ENCODE results near the gene HES4. TPM values are rescaled to one million over a fixed set of nuclear protein-coding genes. Genes with fewer than 3 reads are reported as not detected.

HES4 gene
- total and polyA plus RNA-seq, 7 donors = 1.2 to 65.1 (median 25.0) TPM

- Histone ChIP-seq H3K4me3 (no peak overlapping the region), H3K27ac (peak overlapping the region in 2 of 4 donors; percentile 40 to 47), H3K36me3 (no peaks in the 10 kb centered on the region), H3K27me3 (no peaks in the 10 kb centered on the region), H3K9me3 (no peaks in the 10 kb centered on the region), H3K4me1 (peaks cover 0 to 36% (median 27%) of the 10 kb centered on the region in 4 donors)
- DNase-seq = peak; percentile 79
- TF ChIP-seq POLR2A (IDR thresholded peaks at IDR 0.05) = no peak
- TF ChIP-seq POLR2AphosphoS5 (IDR thresholded peaks at IDR 0.05) = no peak
- TF ChIP-seq CTCF (IDR thresholded peaks at IDR 0.05) = no peak
- TF ChIP-seq EP300 (IDR thresholded peaks at IDR 0.05) = no peak
- intact Hi-C loops (cut with DNase I) = no loop called here
- WGBS, 2 donors = 16 to 19% methylated on average over 21 of the region's 21 CpGs
Measured at GRCh38 chr1:1004780-1005697, 5.1 kb upstream of the HES4 start.

- peaks cover 0 to 3% (median 1%) of the 10 kb centered on the region in 3 donors for H3K27me3 ChIP-seq
Measured at GRCh38 chr1:1004420-1004779, 4.5 kb upstream of the HES4 start.

GRCh38 chr1:1003618-1004419 is 3.9 kb upstream of the HES4 start:
- WGBS, 2 donors = 83 to 86% methylated on average over 22 of the region's 22 CpGs
- H3K27ac ChIP-seq = no peak overlapping the region
- no peak overlapping the region for H3K4me3 ChIP-seq
- H3K27me3 ChIP-seq = peaks cover 0 to 7% (median 5%) of the 10 kb centered on the region in 3 donors
- intact Hi-C loops (cut with DNase I) = no loop called here
- H3K4me1 ChIP-seq = peaks cover 0 to 43% (median 38%) of the 10 kb centered on the region in 4 donors
- DNase-seq = no peak
- TF ChIP-seq EP300 (IDR thresholded peaks at IDR 0.05) = no peak
- no peak for TF ChIP-seq POLR2A (IDR thresholded peaks at IDR 0.05)
- TF ChIP-seq POLR2AphosphoS5 (IDR thresholded peaks at IDR 0.05) = no peak
- TF ChIP-seq CTCF (IDR thresholded peaks at IDR 0.05) = no peak
- no peaks in the 10 kb centered on the region for H3K36me3 ChIP-seq
- H3K9me3 ChIP-seq = no peaks in the 10 kb centered on the region

More at GRCh38 chr1:1004420-1004779, 4.5 kb upstream of the HES4 start:
- Histone ChIP-seq H3K27ac (no peak overlapping the region), H3K36me3 (no peaks in the 10 kb centered on the region), H3K4me1 (peaks cover 0 to 39% (median 32%) of the 10 kb centered on the region in 4 donors), H3K4me3 (no peak overlapping the region), H3K9me3 (no peaks in the 10 kb centered on the region)
- intact Hi-C loops (cut with DNase I) = no loop called here
- DNase-seq = no peak
- 54 to 61% methylated on average over 7 of the region's 7 CpGs for WGBS, 2 donors
- TF ChIP-seq EP300 (IDR thresholded peaks at IDR 0.05) (no peak), POLR2AphosphoS5 (IDR thresholded peaks at IDR 0.05) (no peak), CTCF (IDR thresholded peaks at IDR 0.05) (no peak), POLR2A (IDR thresholded peaks at IDR 0.05) (no peak)

- no peak for TF ChIP-seq POLR2AphosphoS5 (IDR thresholded peaks at IDR 0.05)
- TF ChIP-seq EP300 (IDR thresholded peaks at IDR 0.05) = no peak
- TF ChIP-seq POLR2A (IDR thresholded peaks at IDR 0.05) = no peak
- no peak for TF ChIP-seq CTCF (IDR thresholded peaks at IDR 0.05)
- WGBS, 2 donors = 2 to 3% methylated on average over 58 of the region's 58 CpGs
- intact Hi-C loops (cut with DNase I) = loop anchor here (1.0 kb wide), 1 partner anchor 42 kb away; the partner anchor contains the start of gene NOC2L
- Histone ChIP-seq H3K4me1 (peaks cover 0 to 56% (median 47%) of the 10 kb centered on the region in 4 donors), H3K27ac (peak overlapping the region; percentile 89 to 98 (median 96)), H3K9me3 (no peaks in the 10 kb centered on the region), H3K36me3 (no peaks in the 10 kb centered on the region), H3K27me3 (peaks cover 0 to 17% (median 5%) of the 10 kb centered on the region in 3 donors), H3K4me3 (peak overlapping the region; percentile 58 to 92 (median 60))
- peak; percentile 73 for DNase-seq
Measured at GRCh38 chr1:1001057-1001783, 1.3 kb upstream of the HES4 start.
